ENCODE data around the gene CALY.

The CALY gene

GRCh38 chr10:133366130-133366478, 29.4 kb upstream of the CALY start:
- DNase-seq (ENCODE audit: low spot score) = no peak

- DNase-seq (ENCODE audit: low spot score) = peak; percentile 55
Measured at GRCh38 chr10:133365461-133366129, 28.9 kb upstream of the CALY start.

- DNase-seq (ENCODE audit: low spot score) = peak; percentile 61
Measured at GRCh38 chr10:133364645-133365431, 28.1 kb upstream of the CALY start.

- DNase-seq (ENCODE audit: low spot score) = no peak
Measured at GRCh38 chr10:133362846-133363245, 26.1 kb upstream of the CALY start.

- DNase-seq (ENCODE audit: low spot score) = no peak
Measured at GRCh38 chr10:133361773-133362441, 25.2 kb upstream of the CALY start.

GRCh38 chr10:133361227-133361626, 24.5 kb upstream of the CALY start:
- DNase-seq (ENCODE audit: low spot score) = no peak

GRCh38 chr10:133359972-133360610, 23.4 kb upstream of the CALY start:
- DNase-seq (ENCODE audit: low spot score) = no peak

- peak; percentile 59 for DNase-seq (ENCODE audit: low spot score)
Measured at GRCh38 chr10:133359554-133359971, 22.9 kb upstream of the CALY start.

GRCh38 chr10:133358925-133359310, 22.2 kb upstream of the CALY start:
- DNase-seq (ENCODE audit: low spot score) = no peak

- no peak for DNase-seq (ENCODE audit: low spot score)
Measured at GRCh38 chr10:133358162-133358924, 21.6 kb upstream of the CALY start.

- DNase-seq (ENCODE audit: low spot score) = peak; percentile 51
Measured at GRCh38 chr10:133357285-133358161, 20.8 kb upstream of the CALY start, which contains the start of gene FUOM. FUOM (minus strand) TSS chr10:133358019; CDS start chr10:133358007, 12 bp downstream.

- DNase-seq (ENCODE audit: low spot score) = no peak
Measured at GRCh38 chr10:133356549-133357284, 20.0 kb upstream of the CALY start.

- DNase-seq (ENCODE audit: low spot score) = no peak
Measured at GRCh38 chr10:133355991-133356390, 19.3 kb upstream of the CALY start.

GRCh38 chr10:133355266-133355665, 18.6 kb upstream of the CALY start:
- DNase-seq (ENCODE audit: low spot score) = no peak

GRCh38 chr10:133354672-133355240, 18.1 kb upstream of the CALY start:
- no peak for DNase-seq (ENCODE audit: low spot score)

GRCh38 chr10:133353988-133354605, 17.4 kb upstream of the CALY start:
- DNase-seq (ENCODE audit: low spot score) = no peak

- no peak for DNase-seq (ENCODE audit: low spot score)
Measured at GRCh38 chr10:133353202-133353959, 16.7 kb upstream of the CALY start.
